H1 (cell line): ENCODE results near the gene KCNJ16. TPM values are rescaled to one million over a fixed set of nuclear protein-coding genes. Genes with fewer than 3 reads are reported as not detected.

Experiments
- CTCF ChIP-seq, 3 experiments: IDR thresholded peaks; 1 replicate in 2 of 3; 2 replicates in 1 of 3; pipeline versions ENCODE4 v1.5.1 to v1.6.1; 2011; ENCODE audit warnings: low read length in 3 of 3, mild to moderate bottlenecking in 3 of 3, inconsistent platforms in 2 of 3, low read depth in 1 of 3, moderate library complexity in 1 of 3; ENCODE audit not compliant: insufficient read depth in 1 of 3; ENCODE audit errors: control extremely low read depth in 1 of 3
- HDAC2 ChIP-seq, 2 experiments: fragments of 300-600 bp in 1 of 2; sonication (generic) in 1 of 2; IDR thresholded peaks; 2 replicates each; pipeline ENCODE4 v1.6.1; 2011 to 2012; ENCODE audit warnings: low read depth in 2 of 2, low read length in 2 of 2, mild to moderate bottlenecking in 2 of 2, moderate library complexity in 2 of 2, borderline replicate concordance in 1 of 2, inconsistent platforms in 1 of 2
- MAFK ChIP-seq: IDR thresholded peaks from 2 replicates; pipeline ENCODE4 v1.6.1; 2012; ENCODE audit warnings: low read depth, mild to moderate bottlenecking, improper control_type of control experiment, low read length
- SRF ChIP-seq: IDR thresholded peaks from 2 replicates; pipeline ENCODE4 v1.6.1; 2011; ENCODE audit warnings: mild to moderate bottlenecking, low read depth, low read length, moderate library complexity
- polyA plus RNA-seq, 7 experiments: library from polyadenylated mRNA; depleted of rRNA in 3 of 7; stranded (reverse) in 5 of 7; unstranded in 2 of 7; fragments of >200 nt in 5 of 7; fragments of 200-250 nt in 2 of 7; gene quantifications; 1 replicate in 5 of 7; 2 replicates in 1 of 7; 4 replicates in 1 of 7; pipeline versions ENCODE4 v1.2.1 to v1.2.3, GENCODE V29; 2011 to 2013; ENCODE audit warnings: missing spikeins in 2 of 7, mixed read lengths in 2 of 7
- total RNA-seq: library from RNA; stranded (reverse); fragmentation: NEBNext Ultra II Directional; extraction: Animal tissue kit (Norgen Biotek cat#: 25700); gene quantifications from 2 replicates; pipeline ENCODE4 v1.2.1, GENCODE V29; 2021

Gene KCNJ16
- total and polyA plus RNA-seq, 2 of the 8 experiments (the other 6 are each of a cell fraction or from before 2014, with no cell fraction given) = not detected

- TF ChIP-seq CTCF (IDR thresholded peaks at IDR 0.05; ENCODE audit: control extremely low read depth in 1 of 3, insufficient read depth in 1 of 3, low read depth in 1 of 3, low read length in 3 of 3) (no peak), SRF (no peak), MAFK (no peak), HDAC2 (IDR thresholded peaks at IDR 0.05; ENCODE audit: borderline replicate concordance in 1 of 2, low read depth in 2 of 2, low read length in 2 of 2) (no peak)
Observed at GRCh38 chr17:70105641-70106040, 30.6 kb downstream of the KCNJ16 start (continued).
